ENCODE data around the gene ZNF775.

GRCh38 chr7:150420242-150420641, 41.1 kb downstream of the ZNF775 start:
- TF ChIP-seq YY1 (IDR thresholded peaks at IDR 0.05; ENCODE audit: insufficient read depth, insufficient read length) (no peak), SUZ12 (IDR thresholded peaks at IDR 0.05; ENCODE audit: extremely low read depth, insufficient read depth, insufficient read length) (no peak), ZNF274 (IDR thresholded peaks at IDR 0.05; ENCODE audit: low read depth, low read length) (no peak)

All from NT2/D1 (cell line).